OCI-LY3 (cell line): ENCODE measurements around the gene PLA2G2F.

Experiments
- H2AFZ ChIP-seq: fragments of 200-600, 300-600 bp; shearing (Covaris generic); 2 replicates; pipeline ENCODE4 v1.6.0; 2014; ENCODE audit warnings: antibody characterized with exemption, low read depth, low read length
- H3K27ac ChIP-seq: fragments of 200-600, 300-600 bp; sonication (generic); 2 replicates; pipeline ENCODE4 v1.5.1; 2014; ENCODE audit warnings: mild to moderate bottlenecking, low read length, moderate library complexity, mixed read lengths
- H3K27me3 ChIP-seq: fragments of 200-600, 300-600 bp; sonication (generic); 2 replicates; pipeline ENCODE4 v1.6.1; 2014; ENCODE audit warnings: low read depth, low read length, mixed read lengths
- H3K36me3 ChIP-seq: fragments of 200-600, 300-600 bp; sonication (generic); replicated peaks from 2 replicates; pipeline ENCODE3; 2014; ENCODE audit warnings: low read depth, low read length, mixed read lengths
- H3K4me1 ChIP-seq: fragments of 300-600, 200-600 bp; sonication (generic); 2 replicates; pipeline ENCODE4 v1.6.1; 2014; ENCODE audit warnings: low read length, mixed read lengths
- H3K4me2 ChIP-seq: fragments of 200-600, 300-600 bp; sonication (generic); 2 replicates; pipeline ENCODE4 v1.6.1; 2014; ENCODE audit warnings: low read length, mixed read lengths
- H3K4me3 ChIP-seq: fragments of 300-600, 200-600 bp; sonication (generic); 2 replicates; pipeline ENCODE4 v1.5.1; 2014; ENCODE audit warnings: antibody characterized with exemption, mild to moderate bottlenecking, low read length, moderate library complexity
- H3K79me2 ChIP-seq: fragments of 300-600, 200-600 bp; shearing (Covaris generic); 2 replicates; pipeline ENCODE4 v1.6.1; 2014; ENCODE audit warnings: mild to moderate bottlenecking, low read length, mixed read lengths
- H3K9ac ChIP-seq: fragments of 300-600, 200-600 bp; shearing (Covaris generic); 2 replicates; pipeline ENCODE4 v1.6.0; 2014; ENCODE audit warnings: mild to moderate bottlenecking, low read length, moderate library complexity
- H3K9me3 ChIP-seq: fragments of 200-600, 300-600 bp; shearing (Covaris generic); 2 replicates; pipeline ENCODE4 v1.6.1; 2014; ENCODE audit warnings: low read length, mixed read lengths; ENCODE audit not compliant: insufficient read depth
- H4K20me1 ChIP-seq: fragments of 200-600, 300-600 bp; sonication (generic); 2 replicates; pipeline ENCODE4 v1.6.1; 2016; ENCODE audit warnings: low read length, mixed read lengths; ENCODE audit not compliant: insufficient read depth
- EZH2phosphoT487 ChIP-seq: fragments of 200-600 bp; shearing (Covaris generic); IDR thresholded peaks from 2 replicates; pipeline ENCODE4 v1.6.1; 2018; ENCODE audit warnings: antibody characterized with exemption, mixed run types, low read depth
- TF ChIP-seq, protein P1 (sequence below): fragments of 200-600, 300-600 bp; sonication (generic); IDR thresholded peaks from 2 replicates; pipeline ENCODE4 v1.5.1; 2014; ENCODE audit warnings: antibody characterized with exemption, low read length, low read depth

PLA2G2F gene

DNA sequence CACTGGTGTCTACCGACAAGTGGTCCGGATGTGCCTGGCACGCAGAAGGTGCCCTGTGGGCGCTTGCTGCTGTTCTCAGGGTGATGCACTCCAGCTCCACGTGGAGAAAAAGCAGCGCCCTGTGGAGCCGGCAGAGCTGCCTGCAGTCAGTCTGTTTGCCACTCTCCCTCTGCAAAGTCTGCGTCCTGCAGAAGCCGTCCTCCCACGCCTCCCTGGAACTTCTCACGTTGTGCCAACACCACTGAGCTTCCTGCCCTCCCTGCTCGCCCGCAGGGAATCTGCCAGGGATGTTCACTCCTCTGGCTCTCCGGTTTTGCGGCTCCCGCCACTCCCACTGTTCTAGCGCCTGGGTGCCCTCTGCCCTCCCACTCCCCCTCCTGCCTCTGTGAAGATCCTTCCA lies 26.9 kb downstream of the PLA2G2F start:
- H3K36me3 ChIP-seq = no peaks in the 10 kb centered on the region
- no peak overlapping the region for H3K9ac ChIP-seq

DNA sequence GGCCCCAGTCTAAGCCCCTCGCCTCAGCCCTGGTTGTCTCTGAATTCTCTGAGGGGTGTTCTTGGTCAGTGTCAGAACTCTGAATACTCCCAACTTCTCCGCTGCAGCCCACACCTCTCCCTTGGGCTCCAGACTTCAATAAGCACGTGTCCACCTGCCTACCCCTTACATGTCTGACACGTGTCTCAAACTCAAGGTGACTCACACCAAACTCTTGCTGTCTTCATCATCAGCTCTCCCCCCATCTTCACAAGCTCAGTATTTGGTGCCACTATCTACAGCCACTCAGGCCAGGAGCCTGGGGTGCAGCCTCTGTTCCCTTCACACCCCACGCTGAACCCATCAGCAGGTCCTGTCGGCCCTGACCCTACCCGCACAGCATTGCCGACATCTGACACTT lies 28.0 kb downstream of the PLA2G2F start:
- H3K36me3 ChIP-seq = no peaks in the 10 kb centered on the region
- no peaks in the 10 kb centered on the region for H3K79me2 ChIP-seq
- peaks cover 11% of the 10 kb centered on the region for H3K4me1 ChIP-seq
- no peak overlapping the region for H3K4me2 ChIP-seq
- no peaks in the 10 kb centered on the region for H3K9me3 ChIP-seq
- TF ChIP-seq EZH2phosphoT487 = no peak
- TF ChIP-seq, protein P1, sequence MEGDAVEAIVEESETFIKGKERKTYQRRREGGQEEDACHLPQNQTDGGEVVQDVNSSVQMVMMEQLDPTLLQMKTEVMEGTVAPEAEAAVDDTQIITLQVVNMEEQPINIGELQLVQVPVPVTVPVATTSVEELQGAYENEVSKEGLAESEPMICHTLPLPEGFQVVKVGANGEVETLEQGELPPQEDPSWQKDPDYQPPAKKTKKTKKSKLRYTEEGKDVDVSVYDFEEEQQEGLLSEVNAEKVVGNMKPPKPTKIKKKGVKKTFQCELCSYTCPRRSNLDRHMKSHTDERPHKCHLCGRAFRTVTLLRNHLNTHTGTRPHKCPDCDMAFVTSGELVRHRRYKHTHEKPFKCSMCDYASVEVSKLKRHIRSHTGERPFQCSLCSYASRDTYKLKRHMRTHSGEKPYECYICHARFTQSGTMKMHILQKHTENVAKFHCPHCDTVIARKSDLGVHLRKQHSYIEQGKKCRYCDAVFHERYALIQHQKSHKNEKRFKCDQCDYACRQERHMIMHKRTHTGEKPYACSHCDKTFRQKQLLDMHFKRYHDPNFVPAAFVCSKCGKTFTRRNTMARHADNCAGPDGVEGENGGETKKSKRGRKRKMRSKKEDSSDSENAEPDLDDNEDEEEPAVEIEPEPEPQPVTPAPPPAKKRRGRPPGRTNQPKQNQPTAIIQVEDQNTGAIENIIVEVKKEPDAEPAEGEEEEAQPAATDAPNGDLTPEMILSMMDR = no peak
- H2AFZ ChIP-seq = no peak overlapping the region
- no peak overlapping the region for H3K4me3 ChIP-seq
- H4K20me1 ChIP-seq = no peaks in the 10 kb centered on the region
- H3K27ac ChIP-seq = no peak overlapping the region
- no peaks in the 10 kb centered on the region for H3K27me3 ChIP-seq
- no peak overlapping the region for H3K9ac ChIP-seq

More for the DNA sequence above, 26.9 kb downstream of the PLA2G2F start:
- no peaks in the 10 kb centered on the region for H3K9me3 ChIP-seq
- no peak overlapping the region for H3K4me3 ChIP-seq
- no peak overlapping the region for H3K4me2 ChIP-seq
- H3K79me2 ChIP-seq = no peaks in the 10 kb centered on the region
- H3K27ac ChIP-seq = no peak overlapping the region
- peaks cover 2% of the 10 kb centered on the region for H3K4me1 ChIP-seq
- TF ChIP-seq EZH2phosphoT487 = no peak
- TF ChIP-seq, protein P1 = no peak
- no peaks in the 10 kb centered on the region for H3K27me3 ChIP-seq
- H2AFZ ChIP-seq = no peak overlapping the region
- no peaks in the 10 kb centered on the region for H4K20me1 ChIP-seq

DNA sequence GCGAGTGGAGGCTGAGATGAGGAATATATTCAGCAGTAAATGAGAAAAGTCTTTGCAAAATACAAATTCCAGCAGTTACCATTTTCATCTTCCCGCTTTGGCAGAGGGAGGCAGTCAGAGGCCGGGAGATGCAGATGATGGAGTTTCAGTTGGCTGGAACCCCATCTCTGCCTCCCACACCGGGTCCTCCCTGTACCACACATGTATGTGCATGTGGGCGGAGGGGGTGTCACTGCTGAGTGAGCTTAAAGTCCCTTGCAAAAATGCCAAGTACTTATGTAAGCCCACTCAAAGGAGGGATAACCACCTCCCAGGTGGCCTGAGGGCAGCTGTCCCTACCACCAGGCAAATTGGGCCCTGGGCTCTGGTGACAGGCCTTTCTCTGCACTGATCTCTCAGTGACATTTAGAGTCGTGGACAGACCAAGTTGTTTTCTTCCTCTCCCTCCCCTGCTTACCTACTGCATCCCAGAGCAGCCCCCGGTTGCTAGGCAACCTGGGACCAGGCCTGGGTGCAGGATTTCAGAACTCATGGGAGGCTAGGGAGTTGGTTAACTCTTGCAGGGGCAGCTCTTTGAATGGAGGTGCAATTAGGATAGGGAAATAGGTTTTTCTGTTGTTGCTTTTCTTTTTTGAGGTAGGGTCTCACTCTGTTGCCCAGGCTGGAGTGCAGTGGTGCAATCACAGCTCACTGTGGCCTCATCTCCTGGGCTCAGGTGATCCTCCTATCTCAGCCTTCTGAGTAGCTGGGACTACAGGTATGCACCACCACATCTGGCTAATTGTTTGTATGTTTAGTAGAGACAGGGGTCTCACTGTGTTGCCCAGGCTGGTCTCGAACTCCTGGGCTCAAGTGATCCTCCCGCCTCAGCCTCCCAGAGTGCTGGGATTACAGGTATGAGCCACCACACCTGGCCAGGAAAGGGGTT lies 29.7 kb downstream of the PLA2G2F start:
- Histone ChIP-seq H3K4me2 (no peak overlapping the region), H3K79me2 (no peaks in the 10 kb centered on the region), H2AFZ (no peak overlapping the region), H3K27ac (no peak overlapping the region), H3K9me3 (no peaks in the 10 kb centered on the region), H3K36me3 (no peaks in the 10 kb centered on the region), H3K4me1 (peaks cover 12% of the 10 kb centered on the region), H3K27me3 (no peaks in the 10 kb centered on the region), H3K4me3 (no peak overlapping the region), H3K9ac (no peak overlapping the region), H4K20me1 (no peaks in the 10 kb centered on the region)
- TF ChIP-seq, protein P1 = no peak
- no peak for TF ChIP-seq EZH2phosphoT487

DNA sequence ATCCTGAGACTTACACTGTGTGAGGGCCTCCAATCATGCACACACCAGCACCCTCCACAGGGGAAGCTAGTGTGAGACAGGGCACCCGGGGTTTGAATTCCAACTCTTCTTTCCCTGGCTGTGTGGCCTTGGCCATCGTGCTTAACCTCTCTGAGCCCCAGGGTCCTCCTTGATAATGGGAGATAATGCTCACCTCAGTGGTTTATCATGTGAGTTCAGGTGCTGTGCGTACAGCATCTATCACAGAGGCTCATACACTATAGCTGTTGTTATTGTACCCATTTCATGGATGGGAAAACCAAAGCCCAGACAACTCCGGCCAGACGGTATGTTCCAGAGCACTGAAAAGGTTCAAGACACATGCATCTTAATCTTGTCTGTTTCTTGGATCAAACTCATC lies 30.8 kb downstream of the PLA2G2F start:
- H3K4me2 ChIP-seq = no peak overlapping the region
- H3K79me2 ChIP-seq = no peaks in the 10 kb centered on the region
- H4K20me1 ChIP-seq = no peaks in the 10 kb centered on the region
- H2AFZ ChIP-seq = no peak overlapping the region
- H3K9ac ChIP-seq = no peak overlapping the region
- no peaks in the 10 kb centered on the region for H3K27me3 ChIP-seq
- TF ChIP-seq, protein P1 = no peak
- TF ChIP-seq EZH2phosphoT487 = no peak
- no peak overlapping the region for H3K4me3 ChIP-seq
- no peaks in the 10 kb centered on the region for H3K36me3 ChIP-seq
- H3K4me1 ChIP-seq = peaks cover 15% of the 10 kb centered on the region
- no peaks in the 10 kb centered on the region for H3K9me3 ChIP-seq
- H3K27ac ChIP-seq = no peak overlapping the region
